NCI-H345 treated with DMSO at 0.1 percent for 48 hours (cell line): Measurements from ENCODE around the gene ACVR1.
"Not testable (repeated sequence)": the region's sequence is repeated elsewhere in the genome, so short reads cannot be mapped to it uniquely, and the experiment has no call there.

ENCODE experiments used
- DNase-seq: peaks from one replicate; lab custom pipeline; 2025; ENCODE audit not compliant: unreplicated experiment; lab: John Stamatoyannopoulos, UW

ACVR1 gene

DNA sequence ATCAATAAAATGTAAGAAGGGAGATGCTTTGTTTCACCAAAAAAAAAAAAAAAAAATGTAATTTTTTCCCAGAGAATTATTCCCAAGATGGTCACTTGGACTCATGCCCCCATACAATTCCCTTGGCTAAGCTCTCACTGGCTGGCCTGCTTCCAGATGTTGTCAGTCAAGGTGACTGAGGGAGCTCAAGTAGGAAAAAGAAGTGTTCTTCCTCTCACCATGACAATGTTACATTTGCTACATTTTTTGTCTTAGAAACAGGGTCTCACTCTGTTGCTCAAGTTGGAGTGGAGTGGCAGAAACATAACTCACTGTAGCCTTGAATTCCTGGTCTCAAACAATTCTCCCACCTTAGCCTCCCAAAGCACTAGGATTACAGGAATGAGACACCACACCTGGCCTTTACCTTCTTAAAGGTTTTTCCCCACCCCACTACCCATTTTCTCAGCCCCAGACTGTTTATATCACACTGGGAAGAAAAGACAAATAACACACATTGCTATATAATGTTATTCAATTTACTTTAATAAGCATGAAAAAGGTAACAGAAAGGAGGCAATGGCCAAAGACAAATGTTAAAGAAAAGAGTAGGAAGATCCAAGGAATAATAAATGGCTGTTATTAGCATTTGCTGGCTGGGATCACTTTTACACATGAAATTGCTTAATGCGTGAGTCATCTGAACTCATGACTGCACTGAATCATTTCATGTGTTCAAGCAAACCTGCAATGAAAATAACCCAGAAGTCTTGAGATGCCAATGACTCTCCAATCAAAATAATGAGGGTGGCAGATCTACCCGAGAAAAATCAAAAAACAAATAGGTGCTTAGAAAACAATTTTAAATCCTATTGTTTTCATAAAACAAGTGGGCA is 45.2 kb downstream of the ACVR1 start:
- DNase-seq, result no peak

DNA sequence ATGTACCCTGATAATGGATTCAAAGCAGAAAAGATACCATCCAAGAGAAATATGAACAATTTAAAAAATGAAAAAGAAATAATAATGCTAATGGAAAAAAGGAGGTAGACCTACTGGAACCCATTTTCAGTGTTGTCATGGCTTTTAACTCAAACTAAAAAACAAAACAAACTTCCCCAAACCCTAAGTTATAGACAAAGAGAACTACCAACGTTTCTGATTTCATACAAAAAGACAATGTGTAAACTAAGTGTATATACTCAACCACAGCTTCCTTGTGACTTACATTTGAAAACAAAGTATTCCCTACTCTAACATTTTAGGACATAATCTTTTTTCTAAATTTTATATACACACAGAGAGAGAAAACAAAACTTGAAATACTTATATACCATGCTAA is 45.9 kb downstream of the ACVR1 start:
- no peak for DNase-seq

DNA sequence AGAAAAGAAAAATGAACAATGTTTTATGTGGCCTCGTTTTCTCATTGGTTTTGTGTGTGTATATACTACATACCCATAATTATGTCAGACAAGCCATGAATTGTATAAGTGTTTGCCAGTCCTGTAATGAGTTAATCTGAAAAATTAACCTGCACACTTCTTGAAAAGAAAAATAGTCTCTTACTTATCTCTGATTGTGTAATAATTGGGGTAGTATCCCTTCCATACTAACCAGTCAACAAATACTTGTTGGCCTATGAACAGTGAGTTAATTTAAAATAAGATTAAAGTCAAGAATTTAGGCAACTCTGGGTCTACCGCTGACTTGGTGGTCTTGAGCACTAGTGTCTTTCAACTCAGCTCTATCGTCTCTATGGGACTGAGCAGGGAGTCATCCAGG is 48.8 kb downstream of the ACVR1 start:
- DNase-seq, result no peak

DNA sequence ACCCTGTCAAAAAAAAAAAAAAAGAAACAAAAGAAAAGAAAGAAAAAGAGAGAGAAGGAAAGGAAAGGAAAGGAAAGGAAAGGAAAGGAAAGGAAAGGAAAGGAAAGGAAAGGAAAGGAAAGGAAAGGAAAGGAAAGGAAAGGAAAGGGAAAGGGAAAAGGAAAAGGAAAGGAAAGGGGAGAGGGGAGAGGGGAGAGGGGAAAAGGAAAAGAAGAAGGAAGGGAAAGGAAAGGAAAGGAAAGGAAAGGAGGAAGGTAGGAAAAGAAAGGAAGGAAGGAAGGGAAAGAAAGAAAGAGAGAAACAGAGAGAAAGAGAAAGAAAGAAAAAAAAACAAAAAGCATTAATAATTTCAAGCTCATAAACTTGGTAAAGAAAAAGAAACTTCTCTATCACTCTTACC is 49.5 kb downstream of the ACVR1 start:
- not testable (repeated sequence) for DNase-seq

DNA sequence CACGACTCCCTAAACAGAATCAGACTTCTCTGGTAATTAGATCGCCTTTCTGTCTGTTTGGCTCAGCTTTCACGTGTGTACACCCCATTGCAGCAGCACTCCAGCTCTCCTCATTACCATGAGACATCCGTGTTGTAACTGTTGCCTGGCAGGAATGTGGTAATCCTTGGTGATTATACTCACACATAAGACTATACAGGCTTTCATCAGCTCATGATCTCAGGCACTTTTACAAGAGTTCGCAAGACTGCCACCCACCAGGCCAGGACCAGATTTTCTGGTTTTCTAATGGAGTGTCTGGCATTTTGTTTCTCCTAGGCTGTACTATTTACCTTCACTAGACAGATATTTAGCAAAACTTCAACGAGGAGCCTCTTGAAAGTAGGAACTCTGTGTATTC is 50.2 kb downstream of the ACVR1 start:
- no peak for DNase-seq

DNA sequence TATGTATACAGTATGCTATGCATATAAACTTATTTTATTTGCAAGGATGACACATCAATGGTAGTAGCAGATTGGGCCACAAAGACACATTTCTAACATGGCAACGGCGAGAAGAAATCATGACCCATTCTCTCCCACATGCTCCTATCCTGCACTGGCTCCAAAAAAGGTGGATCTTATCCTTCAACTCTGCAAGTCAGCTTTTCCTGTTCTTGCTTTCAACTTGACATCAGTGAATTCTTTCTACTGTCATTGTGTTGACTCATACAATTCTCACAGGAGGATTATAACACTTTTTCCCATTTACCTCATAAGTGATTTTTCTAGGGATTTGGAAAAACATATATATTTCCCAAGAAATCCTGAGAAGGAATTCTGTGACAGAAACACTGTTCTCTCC is 53.1 kb downstream of the ACVR1 start:
- DNase-seq, result no peak

DNA sequence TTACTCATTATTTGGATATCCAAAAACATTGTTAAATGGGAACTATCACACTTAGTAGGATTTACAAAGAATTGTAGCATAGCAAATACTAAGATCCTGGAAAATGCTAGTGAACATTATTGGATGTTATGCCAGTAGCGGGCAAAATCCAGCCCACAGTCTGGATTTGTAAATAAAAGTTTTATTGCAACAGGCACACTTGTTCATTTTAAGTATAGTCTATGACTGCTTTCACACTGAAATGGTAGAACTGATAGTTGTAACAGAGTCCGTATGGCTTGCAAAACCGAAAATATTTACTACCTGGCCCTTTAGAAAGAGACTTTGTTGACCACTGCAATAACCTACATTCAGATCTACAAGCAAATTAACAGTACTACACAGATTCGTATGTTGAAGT is 53.6 kb downstream of the ACVR1 start:
- DNase-seq, result no peak

DNA sequence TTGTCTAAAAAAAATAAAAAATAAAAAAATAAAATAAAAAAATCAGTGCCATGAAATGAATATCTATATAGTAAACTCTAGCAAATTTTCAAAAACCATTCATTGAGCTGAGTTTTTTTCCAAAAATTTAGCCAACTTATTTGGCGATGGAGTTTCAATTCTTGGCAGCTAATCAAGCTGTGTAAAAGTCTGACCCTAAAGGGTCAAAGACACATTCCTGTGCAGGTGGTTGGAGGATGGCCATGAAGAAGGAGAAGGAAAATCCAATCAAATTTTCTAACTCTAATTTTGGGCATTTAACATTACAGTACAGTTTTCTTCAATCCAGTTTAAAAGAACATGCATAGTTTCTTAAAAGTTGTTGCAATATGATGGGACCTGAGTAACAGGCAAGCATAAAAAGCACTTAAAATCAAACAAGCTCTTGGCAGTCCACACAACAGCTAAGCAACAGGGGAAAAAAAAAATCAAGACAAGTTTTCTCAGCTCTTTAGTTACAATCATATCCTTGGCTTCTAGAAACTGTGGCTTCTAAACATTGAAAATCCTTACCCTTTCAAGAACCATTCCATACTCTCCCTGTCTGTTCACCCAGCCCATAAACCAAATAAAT is 54.5 kb downstream of the ACVR1 start:
- no peak for DNase-seq

DNA sequence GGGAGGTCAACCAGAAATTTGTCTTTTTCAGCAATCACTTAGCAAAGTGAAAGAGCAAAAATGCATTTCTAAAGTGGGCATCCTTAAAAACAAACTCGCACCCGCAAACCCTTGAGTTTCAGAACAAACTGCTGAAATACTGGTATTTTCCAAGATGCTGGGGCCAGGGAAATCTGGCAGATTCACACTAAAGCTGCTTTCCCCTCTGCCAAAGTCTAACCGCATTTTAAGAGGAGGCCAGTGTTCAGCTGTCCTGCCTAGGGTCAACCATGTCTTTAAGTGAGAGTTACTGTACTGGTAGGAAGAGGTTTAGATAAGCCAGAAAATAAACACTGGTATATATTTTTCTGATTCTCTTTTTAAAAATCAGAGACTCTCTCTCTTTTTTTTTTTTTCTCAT is 55.9 kb downstream of the ACVR1 start:
- no peak for DNase-seq

DNA sequence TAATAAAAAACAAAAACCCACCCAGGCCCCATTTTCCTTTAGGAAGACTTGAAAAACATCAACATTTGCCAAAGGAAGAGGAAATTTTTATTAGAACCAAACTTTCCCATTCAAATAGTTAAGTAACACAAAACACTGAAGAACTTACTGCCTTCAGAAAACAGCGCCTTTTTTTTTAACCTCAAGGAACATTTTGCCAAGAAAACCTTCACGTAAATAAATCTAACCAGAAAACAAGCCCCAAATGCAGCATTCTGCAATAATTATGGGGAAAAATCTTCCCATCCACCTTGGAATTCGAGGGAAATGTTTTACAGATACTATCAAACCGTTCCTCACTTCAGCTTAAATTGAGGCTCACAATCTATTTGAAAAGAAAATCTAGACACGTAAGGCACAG is 56.4 kb downstream of the ACVR1 start:
- DNase-seq, result no peak

DNA sequence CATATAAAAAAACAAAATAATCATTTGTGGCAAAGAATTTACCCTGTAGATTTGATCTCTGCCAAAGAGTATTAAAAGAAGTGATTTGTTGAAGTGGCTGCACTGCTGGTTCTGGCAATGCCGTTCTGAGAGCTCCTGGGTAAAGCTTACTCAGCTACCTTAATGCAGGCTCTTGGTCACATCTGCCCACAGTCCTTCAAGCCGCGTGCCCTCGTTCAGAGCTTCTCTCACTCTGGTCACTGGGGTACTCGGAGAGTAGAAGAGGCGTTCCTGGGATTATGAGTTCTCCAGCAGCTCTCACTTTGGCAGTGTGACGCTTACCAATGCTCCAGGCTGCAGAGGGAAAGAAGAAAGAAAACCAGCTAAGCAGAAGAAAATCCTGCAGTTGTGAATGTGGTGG is 57.9 kb downstream of the ACVR1 start:
- DNase-seq, result no peak

DNA sequence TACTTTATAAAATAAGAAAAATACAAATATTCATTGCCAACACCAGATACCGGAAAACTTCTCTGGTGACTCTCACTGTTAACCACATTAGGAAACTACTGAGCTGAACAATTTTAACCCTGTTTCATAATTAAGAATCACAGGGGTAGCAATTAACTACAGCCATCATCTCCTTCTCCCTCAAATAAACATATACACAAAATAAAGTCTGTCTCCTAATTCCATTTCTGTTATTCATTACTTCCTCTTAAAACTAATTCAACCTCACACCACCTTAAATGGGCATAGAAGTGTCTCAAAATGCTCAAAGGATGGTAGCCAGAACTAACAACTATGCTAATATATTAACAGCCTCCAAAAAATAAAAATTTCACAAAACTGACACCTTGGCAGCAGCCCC is 60.7 kb downstream of the ACVR1 start:
- no peak for DNase-seq

DNA sequence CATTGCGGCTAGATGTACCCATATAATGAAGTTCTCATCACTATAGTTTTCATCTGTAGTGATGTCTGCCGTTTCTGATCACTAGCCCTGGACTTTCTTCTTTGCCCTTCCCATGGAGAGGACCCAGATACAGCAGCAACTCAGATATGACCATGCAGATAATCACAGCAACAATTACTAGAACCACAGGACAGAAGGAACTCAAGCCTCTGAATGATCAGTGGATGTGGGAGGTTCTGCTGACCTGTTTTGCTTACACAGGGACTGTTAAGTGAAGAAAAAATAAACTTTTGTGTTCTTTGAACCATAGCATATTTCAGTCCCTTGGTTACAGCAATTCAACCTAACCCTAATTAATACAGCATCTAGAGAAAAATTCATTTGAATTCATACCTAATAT is 62.7 kb downstream of the ACVR1 start:
- DNase-seq, result no peak

DNA sequence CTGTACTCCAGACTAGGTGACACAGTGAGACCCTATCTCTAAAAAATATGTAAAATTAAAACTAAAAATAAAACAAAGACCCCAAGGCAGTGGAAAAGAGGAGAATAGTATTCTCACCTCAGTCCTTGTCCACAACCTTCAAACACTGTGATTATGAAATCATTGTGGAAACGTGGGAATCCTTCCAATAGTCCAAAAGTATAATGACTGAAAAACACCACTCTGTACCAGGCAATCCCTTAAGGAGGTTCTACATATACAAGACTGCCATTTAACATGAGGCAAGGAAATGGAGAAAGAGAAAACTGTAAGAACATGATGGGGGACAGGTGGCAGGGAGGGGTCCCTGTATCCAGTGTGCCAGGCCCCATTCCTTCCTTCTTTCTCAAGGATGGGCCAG is 66.1 kb downstream of the ACVR1 start:
- no peak for DNase-seq

DNA sequence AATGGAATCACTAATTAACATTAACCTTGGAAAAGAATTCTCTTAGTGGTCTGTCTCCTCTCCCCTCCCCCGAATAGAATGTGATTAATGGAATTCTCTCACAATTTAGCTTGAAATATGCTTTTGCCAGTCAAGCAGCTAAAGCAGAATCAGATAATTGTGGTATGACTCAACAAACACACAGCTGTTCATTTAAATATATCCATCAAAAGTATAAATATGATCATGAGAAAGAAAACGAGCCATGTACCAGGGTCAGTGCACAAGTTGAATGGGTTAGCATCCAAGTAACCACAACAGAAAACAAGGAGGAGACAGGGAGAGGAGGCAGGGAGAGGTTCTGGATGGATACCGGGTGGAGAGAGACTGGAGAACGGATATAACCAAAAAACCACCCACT is 66.9 kb downstream of the ACVR1 start:
- DNase-seq, result no peak

DNA sequence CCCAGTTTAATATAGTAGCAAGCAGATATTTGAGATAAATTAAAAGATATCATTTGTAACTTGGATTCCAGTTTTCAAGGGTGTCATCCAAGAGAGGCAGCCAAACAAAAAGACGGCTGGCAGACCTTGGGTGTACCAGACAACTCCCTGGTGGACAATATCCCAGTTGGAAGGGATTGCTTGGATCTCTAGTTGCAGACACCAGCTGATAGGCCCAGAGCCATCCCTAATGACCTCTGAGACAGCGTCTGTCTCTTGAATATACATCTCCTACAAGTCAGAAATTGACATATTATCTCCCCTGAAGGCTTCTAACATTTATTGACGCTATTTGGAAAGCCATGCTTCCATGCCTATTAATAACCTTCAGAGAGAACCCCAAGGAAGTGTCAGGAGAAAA is 67.7 kb downstream of the ACVR1 start:
- no peak for DNase-seq

DNA sequence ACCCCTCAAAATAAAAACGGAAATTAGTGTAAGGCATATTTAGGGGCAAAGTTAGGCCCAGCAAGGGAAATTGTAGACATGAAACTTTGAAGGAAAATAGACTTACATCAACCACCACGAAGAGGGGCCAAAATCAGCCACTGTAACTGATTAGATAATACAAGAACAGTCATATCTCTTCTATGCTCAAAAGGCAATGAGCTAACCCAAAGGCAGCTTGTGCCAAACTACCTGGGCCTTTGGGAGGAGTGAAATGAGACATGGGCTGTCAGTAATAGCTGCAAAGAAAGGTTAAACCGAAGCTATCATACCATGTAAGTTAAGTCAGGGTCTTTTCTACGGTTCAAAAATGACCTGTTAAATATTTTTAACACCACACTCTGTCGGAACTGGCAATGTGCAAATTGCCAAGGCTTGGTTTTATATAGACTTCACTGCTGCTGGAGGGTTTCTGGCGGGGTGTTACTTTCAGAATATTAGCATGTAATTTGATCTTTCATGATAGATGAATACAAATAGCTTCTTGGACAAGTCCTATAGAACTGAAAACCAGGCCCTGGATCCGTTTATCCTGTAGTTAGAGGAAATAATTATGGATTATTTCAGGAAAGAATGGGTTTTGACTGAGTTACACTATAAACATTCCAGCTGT is 69.6 kb downstream of the ACVR1 start:
- no peak for DNase-seq

DNA sequence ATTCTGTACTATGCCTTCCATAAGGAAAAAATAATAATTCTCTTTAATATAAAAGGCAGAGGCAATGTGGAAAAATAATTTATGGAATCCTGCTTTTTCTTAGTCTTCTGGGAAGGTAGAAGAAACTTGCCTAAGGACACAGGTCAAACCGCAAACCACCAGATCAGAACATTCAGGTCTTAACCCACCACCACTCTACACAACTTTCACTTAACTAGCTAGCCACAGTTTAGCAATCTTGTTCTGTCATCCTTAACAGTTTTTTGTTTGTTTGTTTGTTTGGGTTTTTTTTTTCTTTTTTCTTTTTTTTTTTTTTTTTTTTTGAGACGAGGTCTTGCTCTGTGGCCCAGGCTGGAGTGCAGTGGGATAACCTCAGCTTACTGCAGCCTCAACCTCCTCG is 70.6 kb downstream of the ACVR1 start:
- DNase-seq, result no peak

DNA sequence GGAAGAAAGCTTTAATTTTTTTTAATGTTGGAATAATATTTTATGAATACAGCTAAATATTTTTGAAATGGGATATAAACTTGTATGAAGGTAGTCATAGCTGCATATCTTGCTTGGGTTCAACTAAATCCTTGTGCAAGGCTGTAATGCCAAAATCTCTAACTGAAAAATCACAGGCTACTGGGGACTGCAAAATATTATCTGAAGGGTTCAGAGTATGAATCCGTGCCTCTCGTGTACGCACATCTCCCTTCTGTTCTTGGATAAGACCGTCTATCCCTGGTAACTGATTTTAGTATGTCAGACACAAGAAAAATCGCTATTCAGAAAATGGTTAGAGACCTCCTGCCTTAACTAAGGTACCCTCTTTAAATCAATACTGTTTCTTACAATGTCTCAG is 71.8 kb downstream of the ACVR1 start:
- no peak for DNase-seq

DNA sequence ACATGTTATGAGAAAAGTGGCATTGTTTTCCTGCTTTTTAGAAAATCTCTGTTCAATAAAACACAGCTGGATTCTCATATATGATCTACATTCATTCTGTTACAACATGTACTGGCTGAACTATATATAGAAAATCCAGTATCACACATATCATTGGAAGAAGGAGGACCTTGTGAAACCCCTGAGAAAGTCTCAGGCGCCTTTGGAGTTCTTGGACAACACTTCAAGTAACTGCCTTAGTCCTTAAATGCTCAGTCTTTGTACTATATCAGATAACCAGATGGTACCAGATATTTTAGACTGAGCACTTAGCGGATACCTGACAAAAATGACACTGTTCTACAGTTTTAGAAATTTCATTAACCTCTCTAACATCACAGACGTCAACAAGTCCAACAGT is 72.2 kb downstream of the ACVR1 start:
- no peak for DNase-seq

DNA sequence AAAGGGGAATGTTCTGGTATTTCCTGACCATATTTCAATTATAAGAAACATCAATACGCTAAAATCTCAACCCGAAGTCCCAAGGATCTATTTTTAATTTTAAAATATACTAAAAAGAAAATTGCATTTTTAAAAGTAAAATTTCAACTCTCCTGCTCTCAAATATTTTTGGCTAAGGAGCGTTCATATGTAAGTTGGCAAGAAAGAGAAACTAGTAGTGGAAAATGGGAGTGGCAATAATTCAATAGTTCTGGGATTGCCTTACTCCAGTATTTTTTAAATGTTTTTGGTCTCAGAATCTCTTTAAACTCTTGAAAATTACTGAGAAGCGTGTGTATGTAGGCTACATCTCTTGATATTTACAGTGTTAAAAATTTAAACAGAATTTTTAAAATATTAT is 72.7 kb downstream of the ACVR1 start:
- DNase-seq, result no peak

DNA sequence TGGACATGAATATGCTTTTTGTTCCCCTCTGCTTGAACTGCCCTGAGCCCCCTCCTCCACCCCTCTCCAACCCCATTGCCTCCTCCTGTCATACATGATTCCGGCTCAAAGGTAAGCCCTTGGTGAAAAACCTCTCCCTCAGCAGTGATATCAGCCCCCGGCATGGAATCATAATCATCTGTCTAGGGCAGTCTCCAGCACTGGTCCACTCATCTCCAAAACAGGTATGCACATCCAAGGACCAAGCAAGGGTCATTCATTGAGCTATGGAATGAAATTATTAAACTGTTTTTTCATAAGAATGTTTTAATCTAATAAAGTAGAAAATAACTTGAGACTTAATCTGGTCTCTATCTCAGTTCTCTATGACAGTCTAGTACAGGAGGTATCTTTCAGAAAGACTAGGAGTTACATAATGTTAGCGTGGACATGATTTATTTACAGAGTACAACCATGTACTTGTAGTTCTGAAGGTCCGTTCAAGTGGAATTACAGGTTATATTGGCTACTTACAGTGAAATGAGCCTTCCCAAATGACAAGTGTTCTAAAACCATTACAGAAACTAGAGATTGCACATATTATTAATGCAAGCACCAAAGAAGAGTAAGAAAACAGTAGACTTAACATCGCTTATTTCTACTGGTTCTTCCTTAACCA is 75.2 kb downstream of the ACVR1 start:
- DNase-seq, result no peak
